Esophagus (tissue), 2 donors: ENCODE data around the gene HOXB2. TPM values are rescaled to one million over a fixed set of nuclear protein-coding genes. Genes with fewer than 3 reads are reported as not detected.

Experiments
- H3K27ac ChIP-seq, 2 donors: one replicate each; pipeline ENCODE4 v1.5.1; 2013; ENCODE audit warnings: low read depth in 2 of 2, mild to moderate bottlenecking in 2 of 2, inconsistent platforms in 1 of 2, low read length in 1 of 2, moderate library complexity in 1 of 2
- H3K27me3 ChIP-seq, 2 donors: one replicate each; pipeline ENCODE4 v1.6.1; 2013; ENCODE audit warnings: low read length in 2 of 2, control low read depth in 1 of 2, mild to moderate bottlenecking in 1 of 2; ENCODE audit not compliant: insufficient read depth in 2 of 2, control insufficient read depth in 1 of 2
- H3K36me3 ChIP-seq, 2 donors: one replicate each; pipeline ENCODE4 v1.6.1; 2013; ENCODE audit warnings: low read length in 1 of 2; ENCODE audit not compliant: control insufficient read depth in 2 of 2, insufficient read depth in 2 of 2
- H3K4me1 ChIP-seq, 2 donors: one replicate each; pipeline ENCODE4 v1.6.1; 2013; ENCODE audit warnings: low read length in 1 of 2; ENCODE audit not compliant: control insufficient read depth in 2 of 2, insufficient read depth in 2 of 2
- H3K4me3 ChIP-seq, 2 donors: one replicate each; pipeline ENCODE4 v1.5.1; 2013; ENCODE audit warnings: low read length in 2 of 2, mild to moderate bottlenecking in 2 of 2, low read depth in 1 of 2, moderate library complexity in 1 of 2
- H3K9me3 ChIP-seq, 2 donors: one replicate each; pipeline ENCODE4 v1.6.1; 2013; ENCODE audit warnings: mild to moderate bottlenecking in 2 of 2, low read depth in 1 of 2, low read length in 1 of 2, moderate library complexity in 1 of 2; ENCODE audit not compliant: control insufficient read depth in 2 of 2, insufficient read depth in 1 of 2
- WGBS, 2 donors: extraction: QIAGEN DNeasy Blood & Tissue Kit; methylation state at CpG; one replicate each; pipeline ENCODE4 v1.1.7; 2013; 5-methylcytosine and 5-hydroxymethylcytosine counted together
- polyA plus RNA-seq, 2 donors: library from polyadenylated mRNA; stranded (reverse); fragments of 200-250 nt; gene quantifications; one replicate each; pipeline ENCODE4 v1.2.3, GENCODE V29; 2013
- donor health status: healthy with polysubstance abuse.
- donor health status: Bipolar disorder and iron deficiency.

HOXB2 gene
- polyA plus RNA-seq, 2 donors = 11.3 to 18.9 TPM

- WGBS, 2 donors = 2 to 6% methylated on average over 18 to 20 of the region's 20 CpGs
- H3K27me3 ChIP-seq = no peaks in the 10 kb centered on the region
- no peaks in the 10 kb centered on the region for H3K36me3 ChIP-seq
- no peaks in the 10 kb centered on the region for H3K9me3 ChIP-seq
- H3K4me1 ChIP-seq = no peaks in the 10 kb centered on the region
- peak overlapping the region; percentile 91 to 96 for H3K27ac ChIP-seq
- peak overlapping the region; percentile 77 to 83 for H3K4me3 ChIP-seq
Measured at GRCh38 chr17:48543854-48544348, 1.0 kb downstream of the HOXB2 start.

DNA sequence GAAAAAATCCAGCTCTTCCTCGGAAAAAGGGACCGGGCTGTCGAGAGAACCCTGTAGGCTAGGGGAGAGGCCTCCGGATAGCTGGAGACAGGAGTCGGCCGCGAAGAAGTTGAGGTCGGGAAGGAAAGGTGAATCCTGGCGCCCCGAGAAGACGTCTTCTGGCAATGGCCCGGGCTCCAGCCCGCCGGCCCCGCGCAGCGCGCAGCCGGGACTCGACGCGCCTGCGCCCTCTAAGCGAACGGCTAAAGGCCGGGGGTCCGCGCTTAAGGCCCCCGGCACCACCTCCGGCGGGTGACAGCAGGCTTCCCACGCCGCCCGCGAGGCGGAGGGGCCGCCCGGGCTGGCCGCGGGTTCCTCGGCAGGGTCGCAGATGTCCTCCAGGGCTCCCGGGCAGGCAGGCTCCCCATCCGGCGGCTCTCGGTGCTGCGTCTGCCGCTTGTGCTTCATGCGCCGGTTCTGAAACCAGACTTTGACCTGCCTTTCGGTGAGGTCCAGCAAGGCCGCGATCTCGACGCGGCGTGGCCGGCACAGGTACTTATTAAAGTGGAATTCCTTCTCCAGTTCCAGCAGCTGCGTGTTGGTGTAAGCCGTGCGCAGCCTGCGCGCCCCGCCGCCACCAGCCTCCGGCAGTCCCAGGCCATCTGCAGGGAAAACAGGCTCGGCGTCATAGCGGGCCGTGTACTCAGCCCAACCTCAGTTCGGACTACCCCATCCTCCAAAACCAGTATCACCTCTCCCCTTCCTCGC lies 1.6 kb downstream of the HOXB2 start:
- H3K27ac ChIP-seq = peak overlapping the region; percentile 91 to 96
- no peaks in the 10 kb centered on the region for H3K36me3 ChIP-seq
- H3K4me1 ChIP-seq = no peaks in the 10 kb centered on the region
- no peaks in the 10 kb centered on the region for H3K9me3 ChIP-seq
- WGBS, 2 donors = 1% methylated on average over 68 to 72 of the region's 72 CpGs
- no peaks in the 10 kb centered on the region for H3K27me3 ChIP-seq
- peak overlapping the region; percentile 77 to 83 for H3K4me3 ChIP-seq

DNA sequence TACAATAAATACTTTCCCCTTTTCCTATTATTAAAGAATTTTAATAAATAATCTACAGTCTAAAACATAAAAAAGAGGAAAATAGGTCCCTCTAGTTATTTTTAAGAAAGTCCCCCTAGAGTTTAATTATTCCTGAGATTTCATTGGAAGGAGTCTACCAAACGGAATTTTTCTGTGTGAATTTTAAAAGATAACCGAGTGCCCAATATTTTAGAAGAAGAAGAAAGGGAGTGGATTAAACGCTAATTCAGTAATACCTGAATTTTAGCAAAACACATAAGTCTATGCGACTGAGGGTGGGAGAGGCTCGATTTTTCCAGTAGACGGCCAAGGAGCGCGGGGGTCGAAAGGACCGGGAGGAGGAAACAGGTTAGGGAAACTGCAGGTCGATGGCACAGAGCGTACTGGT lies 2.2 kb downstream of the HOXB2 start:
- H3K27me3 ChIP-seq = no peaks in the 10 kb centered on the region
- no peaks in the 10 kb centered on the region for H3K4me1 ChIP-seq
- H3K27ac ChIP-seq = peak overlapping the region; percentile 91 to 98
- no peaks in the 10 kb centered on the region for H3K9me3 ChIP-seq
- H3K36me3 ChIP-seq = no peaks in the 10 kb centered on the region
- WGBS, 2 donors = 5 to 7% methylated on average over 12 of the region's 12 CpGs
- H3K4me3 ChIP-seq = peak overlapping the region; percentile 77 to 83

DNA sequence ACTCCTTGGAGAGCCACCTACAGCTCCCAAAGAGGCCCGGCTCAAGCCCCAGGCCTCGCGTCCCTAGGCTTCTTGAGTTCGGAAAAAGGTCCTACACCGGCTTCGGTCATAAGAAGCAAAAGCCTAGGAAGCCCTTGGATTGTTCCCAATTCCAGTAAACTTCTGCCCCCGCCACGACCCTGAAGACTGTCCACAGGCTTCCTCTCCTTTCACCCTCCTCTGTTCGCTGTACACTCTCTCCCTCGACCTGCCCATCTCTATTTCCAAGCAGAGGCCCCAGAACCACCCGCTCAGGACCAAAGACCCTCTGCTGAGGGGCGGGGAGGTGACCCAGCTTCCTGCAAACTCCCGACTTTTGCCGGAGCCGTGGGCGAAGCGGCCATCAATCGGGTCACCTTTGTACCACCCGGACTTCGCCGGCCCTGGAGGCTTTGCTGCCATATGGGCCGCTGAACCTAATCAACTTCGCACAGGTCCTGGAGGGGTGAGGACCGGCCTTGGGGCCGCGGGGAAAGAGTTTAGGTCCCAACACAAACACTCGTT lies 2.7 kb downstream of the HOXB2 start:
- H3K9me3 ChIP-seq = no peaks in the 10 kb centered on the region
- peak overlapping the region; percentile 98 for H3K27ac ChIP-seq
- H3K36me3 ChIP-seq = no peaks in the 10 kb centered on the region
- no peaks in the 10 kb centered on the region for H3K4me1 ChIP-seq
- no peaks in the 10 kb centered on the region for H3K27me3 ChIP-seq
- 11 to 13% methylated on average over 27 of the region's 27 CpGs for WGBS, 2 donors
- peak overlapping the region; percentile 53 to 83 for H3K4me3 ChIP-seq

- peak overlapping the region; percentile 98 for H3K27ac ChIP-seq
- peak overlapping the region; percentile 53 to 83 for H3K4me3 ChIP-seq
- 4 to 6% methylated on average over 26 to 35 of the region's 36 CpGs for WGBS, 2 donors
- H3K4me1 ChIP-seq = no peaks in the 10 kb centered on the region
- H3K36me3 ChIP-seq = no peaks in the 10 kb centered on the region
- H3K9me3 ChIP-seq = no peaks in the 10 kb centered on the region
- no peaks in the 10 kb centered on the region for H3K27me3 ChIP-seq
Measured at GRCh38 chr17:48541577-48542113, 3.3 kb downstream of the HOXB2 start.

GRCh38 chr17:48541036-48541576 lies 3.8 kb downstream of the HOXB2 start:
- 24 to 26% methylated on average over 12 of the region's 12 CpGs for WGBS, 2 donors
- Histone ChIP-seq H3K36me3 (no peaks in the 10 kb centered on the region), H3K9me3 (no peaks in the 10 kb centered on the region), H3K27ac (peak overlapping the region; percentile 98), H3K4me1 (no peaks in the 10 kb centered on the region), H3K27me3 (no peaks in the 10 kb centered on the region), H3K4me3 (peak overlapping the region; percentile 53 to 83)

DNA sequence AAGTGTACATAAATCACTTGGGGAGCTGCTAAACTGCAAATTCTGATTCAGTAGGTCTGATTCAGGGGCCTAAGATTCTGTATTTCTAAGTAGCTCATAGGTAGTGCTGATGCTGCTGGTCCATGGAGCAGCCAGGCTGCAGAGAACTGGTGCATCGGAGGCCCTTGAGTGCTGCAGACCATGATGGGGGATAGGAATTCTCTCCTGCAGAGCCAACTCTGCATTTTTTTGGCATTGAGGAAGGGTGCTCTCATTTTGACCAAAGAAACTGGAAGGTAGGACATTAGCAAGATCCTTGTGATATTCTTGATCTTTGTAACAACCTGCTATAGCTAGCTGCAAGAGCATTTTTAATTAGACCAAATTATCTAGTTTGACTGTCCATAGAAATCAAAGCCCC lies 4.7 kb downstream of the HOXB2 start:
- H3K27me3 ChIP-seq = no peaks in the 10 kb centered on the region
- no peak overlapping the region for H3K27ac ChIP-seq
- H3K4me3 ChIP-seq = no peak overlapping the region
- H3K36me3 ChIP-seq = no peaks in the 10 kb centered on the region
- H3K4me1 ChIP-seq = no peaks in the 10 kb centered on the region
- no peaks in the 10 kb centered on the region for H3K9me3 ChIP-seq
- WGBS, 2 donors = 83 to 87% methylated on average over 1 of the region's 1 CpG

GRCh38 chr17:48539177-48539576 lies 5.7 kb downstream of the HOXB2 start:
- Histone ChIP-seq H3K36me3 (no peaks in the 10 kb centered on the region), H3K4me3 (no peak overlapping the region), H3K4me1 (no peaks in the 10 kb centered on the region), H3K27me3 (no peaks in the 10 kb centered on the region), H3K27ac (no peak overlapping the region), H3K9me3 (no peaks in the 10 kb centered on the region)
- WGBS, 2 donors = 72 to 75% methylated on average over 4 of the region's 4 CpGs

- H3K36me3 ChIP-seq = no peaks in the 10 kb centered on the region
- H3K9me3 ChIP-seq = no peaks in the 10 kb centered on the region
- 94 to 98% methylated on average over 3 of the region's 3 CpGs for WGBS, 2 donors
- no peak overlapping the region for H3K4me3 ChIP-seq
- H3K27me3 ChIP-seq = no peaks in the 10 kb centered on the region
- no peak overlapping the region for H3K27ac ChIP-seq
- no peaks in the 10 kb centered on the region for H3K4me1 ChIP-seq
Measured at GRCh38 chr17:48537316-48537715, 7.6 kb downstream of the HOXB2 start.
